ENCODE measurements around the gene ECSCR.
A peak's percentile ranks its signal among the peaks of the same experiment; 100 is the strongest.
"Not testable (repeated sequence)": the region's sequence is repeated elsewhere in the genome, so short reads cannot be mapped to it uniquely, and the experiment has no call there.

ECSCR gene

DNA sequence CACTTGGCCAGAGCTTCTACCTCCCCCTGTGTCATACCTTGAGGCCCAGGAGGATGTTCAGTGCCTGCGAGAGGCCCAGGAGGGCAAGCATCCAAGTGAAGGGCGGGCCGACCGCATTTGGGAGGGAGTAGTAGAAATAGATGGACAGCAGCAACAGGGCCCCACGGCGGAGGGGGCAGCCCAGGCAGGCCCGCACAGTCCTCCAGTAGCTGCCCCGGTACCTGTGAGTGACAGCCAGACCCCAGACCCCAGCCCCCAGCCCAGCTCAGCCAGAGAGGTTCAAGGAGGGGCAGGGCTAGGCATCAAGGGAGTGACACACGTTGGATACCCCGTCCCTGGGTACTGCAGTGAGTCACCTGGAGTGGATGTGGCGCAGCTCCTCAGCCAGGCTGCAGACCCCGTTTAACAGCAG is 18.6 kb upstream of the ECSCR start:
- peak overlapping the region; percentile 90 for H3K4me3 Mint-ChIP-seq
- H3K36me3 Mint-ChIP-seq = no peaks in the 10 kb centered on the region

DNA sequence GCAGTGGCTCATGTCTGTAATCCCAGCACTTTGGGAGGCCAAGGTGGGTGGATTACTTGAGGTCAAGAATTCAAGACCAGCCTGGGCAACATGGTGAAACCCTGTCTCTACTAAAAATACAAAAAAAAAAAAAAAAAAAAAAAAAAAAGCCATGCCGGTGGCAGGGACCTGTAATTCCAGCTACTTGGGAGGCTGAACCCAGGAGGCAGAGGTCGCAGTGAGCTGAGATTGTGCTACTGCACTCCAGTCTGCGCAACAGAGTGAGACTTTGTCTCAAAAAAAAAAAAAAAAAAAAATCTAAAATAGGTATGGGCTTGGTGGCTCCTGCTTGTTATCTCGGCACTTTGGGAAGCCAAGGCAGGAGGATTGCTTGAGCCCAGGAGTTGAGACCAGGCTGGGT is 17.2 kb upstream of the ECSCR start:
- not testable (repeated sequence) for H3K9me3 Mint-ChIP-seq (ENCODE audit: low read depth); H3K4me3 Mint-ChIP-seq; H3K27ac Mint-ChIP-seq; H3K27me3 Mint-ChIP-seq; H3K36me3 Mint-ChIP-seq
- H3K4me1 Mint-ChIP-seq (ENCODE audit: low read depth) = peaks cover 54% of the 10 kb centered on the region

More for the DNA sequence above, 18.6 kb upstream of the ECSCR start:
- no peaks in the 10 kb centered on the region for H3K27me3 Mint-ChIP-seq
- H3K27ac Mint-ChIP-seq = peak overlapping the region; percentile 96
- H3K4me1 Mint-ChIP-seq (ENCODE audit: low read depth) = peaks cover 40% of the 10 kb centered on the region
- no peaks in the 10 kb centered on the region for H3K9me3 Mint-ChIP-seq (ENCODE audit: low read depth)

DNA sequence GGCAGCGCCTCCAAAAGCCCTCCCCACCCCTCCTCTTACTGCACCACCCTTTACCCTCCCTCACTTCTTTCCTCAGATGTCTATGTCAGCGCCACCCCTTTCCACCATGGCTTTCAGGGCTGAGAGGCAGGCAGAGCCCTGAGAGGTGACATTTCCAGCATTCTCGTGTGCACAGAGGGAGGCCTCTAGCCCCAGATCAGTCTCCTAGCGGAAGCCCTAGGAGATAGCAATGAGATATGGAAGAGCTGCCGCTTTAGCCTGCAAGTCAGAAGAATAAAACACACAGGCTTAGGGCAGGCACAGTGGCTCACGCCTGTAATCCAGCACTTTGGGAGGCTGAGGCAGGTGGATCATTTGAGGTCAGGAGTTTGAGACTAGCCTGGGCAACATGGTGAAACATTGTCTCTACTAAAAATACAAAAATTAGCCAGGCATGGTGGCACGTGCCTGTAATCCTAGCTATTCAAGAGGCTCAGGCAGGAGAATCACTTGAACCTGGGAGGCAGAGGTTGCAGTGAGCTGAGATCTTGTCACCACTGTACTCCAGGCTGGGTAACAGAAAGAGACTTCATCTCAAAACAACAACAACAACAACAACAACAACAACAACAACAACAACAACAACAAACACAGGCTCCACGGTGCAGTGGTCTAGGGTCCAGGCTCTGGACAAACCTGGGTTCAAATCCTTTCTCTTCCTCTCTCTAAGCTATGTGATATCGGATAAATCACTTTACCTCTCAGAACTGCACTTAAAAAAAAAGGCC is 16.3 kb upstream of the ECSCR start:
- Mint-ChIP-seq H3K27ac (peak overlapping the region; percentile 68), H3K4me1 (ENCODE audit: low read depth) (peaks cover 62% of the 10 kb centered on the region)
- H3K27me3 Mint-ChIP-seq; H3K4me3 Mint-ChIP-seq; H3K9me3 Mint-ChIP-seq (ENCODE audit: low read depth); H3K36me3 Mint-ChIP-seq: not testable (repeated sequence)

DNA sequence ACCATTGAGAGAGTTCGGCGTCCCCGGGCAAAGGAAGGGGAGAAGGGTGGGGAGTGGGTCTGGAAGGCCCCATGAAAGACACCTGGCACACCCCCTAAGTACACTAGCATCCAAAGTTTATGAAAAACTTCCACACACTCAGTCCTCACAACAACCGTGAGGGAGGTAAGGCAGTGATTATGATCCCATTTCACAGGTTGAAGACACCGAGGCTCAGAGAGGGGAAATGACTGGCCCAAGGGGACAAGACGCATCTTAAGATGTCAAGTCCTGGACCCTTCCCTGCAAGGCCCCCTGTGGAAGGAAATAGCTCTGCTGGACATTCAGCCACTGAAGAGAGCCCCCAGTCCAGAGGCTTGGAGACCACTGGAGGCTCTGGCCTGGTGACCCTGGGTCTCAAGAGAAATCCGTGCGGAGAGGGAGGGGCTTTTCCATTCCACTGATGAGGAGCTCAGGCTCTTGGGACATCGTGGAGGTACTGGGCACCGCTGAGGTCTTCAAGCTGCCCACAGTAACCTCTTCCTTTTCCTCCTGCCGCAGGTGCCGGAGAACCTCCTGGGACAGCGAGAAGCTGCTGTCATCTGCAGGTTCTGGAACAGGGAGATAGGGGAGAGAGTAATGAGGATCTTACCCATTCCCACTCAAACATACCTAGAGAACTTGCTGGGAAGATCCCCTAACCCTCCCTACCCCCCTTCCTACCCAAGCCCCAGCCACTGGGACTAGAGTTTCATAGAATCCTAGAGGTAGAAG is 13.5 kb upstream of the ECSCR start:
- H3K27me3 Mint-ChIP-seq = no peaks in the 10 kb centered on the region
- peak overlapping the region; percentile 10 for H3K27ac Mint-ChIP-seq
- H3K4me1 Mint-ChIP-seq (ENCODE audit: low read depth) = peaks cover 75% of the 10 kb centered on the region

DNA sequence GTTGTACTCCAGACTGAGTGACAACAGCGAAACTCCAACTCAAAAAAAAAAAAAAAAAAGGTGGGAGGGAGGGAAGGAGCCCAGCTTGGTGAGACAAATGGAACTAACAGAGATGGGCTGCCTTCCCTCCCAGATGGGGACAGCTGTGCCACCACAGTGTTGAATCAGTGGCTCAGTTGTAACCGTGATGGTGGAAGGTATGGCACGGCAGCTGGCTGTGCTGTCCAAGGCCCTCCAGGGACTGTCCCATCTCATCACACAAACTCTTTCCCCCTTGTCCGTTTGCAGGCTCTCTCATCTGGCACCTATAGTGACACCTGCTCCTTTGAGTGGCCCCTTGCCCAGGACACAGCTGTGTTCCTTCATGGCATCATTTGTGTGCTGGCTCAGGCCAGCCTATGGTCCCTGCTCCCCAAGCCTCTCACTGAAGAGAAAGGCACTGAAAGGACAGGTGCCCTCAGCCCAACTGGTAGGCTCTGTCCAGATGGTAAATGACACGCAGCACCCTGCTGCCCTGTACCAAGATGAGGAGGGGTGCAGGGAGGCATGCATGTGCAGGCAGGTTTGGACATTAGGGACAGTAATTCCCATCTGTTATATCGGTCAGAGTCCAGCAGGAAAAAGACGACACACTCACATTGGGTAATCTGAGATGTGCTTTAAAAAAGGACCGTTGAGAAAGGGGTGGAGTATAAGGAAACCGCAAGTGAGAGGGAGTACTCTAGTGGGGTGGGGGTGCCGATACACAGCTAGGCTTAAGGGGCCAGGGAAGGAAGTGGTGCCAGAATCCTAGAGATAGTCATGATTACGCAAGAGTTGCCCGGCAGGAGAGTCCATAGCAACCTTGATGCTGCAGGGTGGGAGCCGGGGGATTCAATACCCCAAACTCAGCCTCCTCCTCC is 12.6 kb upstream of the ECSCR start:
- Mint-ChIP-seq H3K27me3 (no peaks in the 10 kb centered on the region), H3K9me3 (ENCODE audit: low read depth) (no peaks in the 10 kb centered on the region), H3K36me3 (peaks cover 6% of the 10 kb centered on the region), H3K4me1 (ENCODE audit: low read depth) (peaks cover 76% of the 10 kb centered on the region), H3K27ac (peak overlapping the region; percentile 64), H3K4me3 (peak overlapping the region; percentile 52)

More for the DNA sequence above, 13.5 kb upstream of the ECSCR start:
- Mint-ChIP-seq H3K36me3 (peaks cover 6% of the 10 kb centered on the region), H3K4me3 (no peak overlapping the region), H3K9me3 (ENCODE audit: low read depth) (no peaks in the 10 kb centered on the region)

DNA sequence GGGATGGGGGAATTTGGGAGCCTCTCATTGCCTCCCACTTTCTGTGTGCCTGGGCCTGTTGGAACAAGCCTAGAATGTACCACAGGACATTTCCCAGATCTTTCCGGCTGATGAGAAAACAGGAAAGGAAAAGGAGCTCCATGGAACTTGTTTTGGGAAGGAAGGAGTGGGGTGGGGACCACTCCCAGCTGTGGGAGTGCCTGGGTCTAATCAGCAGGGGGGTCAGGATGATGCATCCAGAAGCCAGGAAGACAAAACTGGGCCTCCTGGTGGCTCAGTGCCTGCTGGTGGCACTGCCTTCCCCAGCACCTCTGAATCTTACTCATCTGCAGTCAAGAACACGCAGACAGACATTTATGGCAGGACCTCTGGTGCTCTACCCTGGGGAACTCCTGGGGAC is 11.0 kb upstream of the ECSCR start:
- no peaks in the 10 kb centered on the region for H3K9me3 Mint-ChIP-seq (ENCODE audit: low read depth)
- H3K4me1 Mint-ChIP-seq (ENCODE audit: low read depth) = peaks cover 82% of the 10 kb centered on the region
- H3K27me3 Mint-ChIP-seq = no peaks in the 10 kb centered on the region
- peak overlapping the region; percentile 64 for H3K27ac Mint-ChIP-seq
- H3K4me3 Mint-ChIP-seq = no peak overlapping the region
- peaks cover 6% of the 10 kb centered on the region for H3K36me3 Mint-ChIP-seq

DNA sequence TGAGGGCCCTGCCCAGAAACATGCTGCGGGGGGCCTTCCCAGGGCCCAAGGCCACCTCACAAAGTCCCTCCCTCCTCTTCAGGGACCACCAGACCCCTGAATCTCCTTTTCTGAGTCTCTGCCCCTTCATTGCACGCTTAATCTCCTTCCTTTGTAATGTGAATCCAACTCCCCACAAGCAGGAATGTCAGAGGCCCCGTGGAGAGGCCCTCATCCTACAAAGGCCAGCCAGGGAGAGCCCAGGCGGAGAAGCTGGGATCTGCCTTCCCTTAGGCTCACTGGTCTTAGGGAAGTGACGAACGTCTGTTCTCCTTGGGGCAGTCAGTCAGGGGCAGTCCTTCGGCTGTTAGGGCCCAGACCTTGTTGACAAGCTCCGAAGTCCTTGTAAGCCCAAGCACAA is 10.6 kb upstream of the ECSCR start:
- Mint-ChIP-seq H3K36me3 (peaks cover 6% of the 10 kb centered on the region), H3K9me3 (ENCODE audit: low read depth) (no peaks in the 10 kb centered on the region), H3K4me3 (no peak overlapping the region), H3K27ac (no peak overlapping the region), H3K4me1 (ENCODE audit: low read depth) (peaks cover 83% of the 10 kb centered on the region), H3K27me3 (no peaks in the 10 kb centered on the region)

DNA sequence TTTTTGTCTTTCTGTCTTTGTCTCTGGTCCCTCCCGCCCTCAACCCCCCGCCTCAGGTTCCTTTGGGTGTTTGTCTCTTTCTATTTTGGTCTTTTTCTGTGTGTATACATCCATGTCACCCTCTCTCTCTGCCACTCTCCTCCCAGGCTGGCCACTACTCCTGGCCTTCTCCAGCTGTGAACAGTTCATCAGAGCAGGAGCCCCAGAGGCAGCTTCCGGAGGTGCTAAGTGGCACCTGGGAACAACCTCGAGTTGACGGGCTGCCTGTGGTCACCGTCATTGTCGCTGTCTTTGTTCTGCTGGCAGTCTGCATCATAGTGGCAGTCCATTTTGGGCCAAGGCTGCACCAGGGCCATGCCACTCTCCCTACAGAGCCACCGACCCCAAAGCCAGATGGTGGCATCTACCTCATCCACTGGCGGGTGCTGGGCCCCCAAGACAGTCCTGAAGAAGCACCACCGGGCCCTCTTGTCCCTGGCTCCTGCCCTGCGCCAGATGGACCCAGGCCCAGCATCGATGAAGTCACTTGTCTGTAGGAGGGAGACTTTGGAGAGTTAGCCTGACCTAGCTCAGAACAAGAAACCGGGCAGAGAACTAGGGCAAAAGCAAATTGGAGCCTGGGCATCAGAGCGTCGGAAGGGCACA is 10.0 kb upstream of the ECSCR start:
- H3K9me3 Mint-ChIP-seq (ENCODE audit: low read depth) = no peaks in the 10 kb centered on the region
- peaks cover 77% of the 10 kb centered on the region for H3K4me1 Mint-ChIP-seq (ENCODE audit: low read depth)
- peak overlapping the region; percentile 85 for H3K27ac Mint-ChIP-seq
- peaks cover 6% of the 10 kb centered on the region for H3K36me3 Mint-ChIP-seq
- H3K4me3 Mint-ChIP-seq = peak overlapping the region; percentile 46
- no peaks in the 10 kb centered on the region for H3K27me3 Mint-ChIP-seq

DNA sequence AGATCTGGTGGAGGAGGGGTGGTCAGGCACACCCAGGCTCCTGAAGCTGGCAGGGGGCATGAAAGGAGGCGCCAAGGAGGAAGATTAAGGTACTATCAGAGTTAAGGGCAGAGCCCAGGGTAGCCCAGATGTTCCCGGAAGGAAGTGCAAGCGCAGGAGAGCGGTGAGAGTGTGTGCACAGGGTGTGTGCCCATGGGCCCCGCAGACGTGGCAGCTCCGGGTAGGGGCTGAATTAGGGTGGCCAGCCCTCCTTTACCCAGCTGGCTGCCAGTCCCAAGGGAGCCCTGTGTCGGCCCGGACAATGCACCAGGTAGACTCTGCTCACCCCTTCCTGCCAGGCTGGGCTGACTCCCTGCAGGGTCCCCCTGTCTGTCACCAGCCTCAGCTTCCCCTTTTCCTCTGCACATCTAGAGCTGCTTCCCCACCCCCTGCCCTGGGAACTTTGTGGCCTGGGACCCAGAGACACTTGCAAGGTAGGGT is 8.3 kb upstream of the ECSCR start, which contains the start of gene SMIM33:
SMIM33 (plus strand) TSS at position 184 of the 480 bp plus-strand sequence; CDS start at position 302, 118 bp downstream.
- H3K27me3 Mint-ChIP-seq = no peaks in the 10 kb centered on the region
- peaks cover 6% of the 10 kb centered on the region for H3K36me3 Mint-ChIP-seq
- no peaks in the 10 kb centered on the region for H3K9me3 Mint-ChIP-seq (ENCODE audit: low read depth)
- H3K27ac Mint-ChIP-seq = peak within 1 kb of the TSS; percentile 94
- H3K4me1 Mint-ChIP-seq (ENCODE audit: low read depth) = peaks cover 73% of the 10 kb centered on the region
- peak within 1 kb of the TSS; percentile 78 for H3K4me3 Mint-ChIP-seq

DNA sequence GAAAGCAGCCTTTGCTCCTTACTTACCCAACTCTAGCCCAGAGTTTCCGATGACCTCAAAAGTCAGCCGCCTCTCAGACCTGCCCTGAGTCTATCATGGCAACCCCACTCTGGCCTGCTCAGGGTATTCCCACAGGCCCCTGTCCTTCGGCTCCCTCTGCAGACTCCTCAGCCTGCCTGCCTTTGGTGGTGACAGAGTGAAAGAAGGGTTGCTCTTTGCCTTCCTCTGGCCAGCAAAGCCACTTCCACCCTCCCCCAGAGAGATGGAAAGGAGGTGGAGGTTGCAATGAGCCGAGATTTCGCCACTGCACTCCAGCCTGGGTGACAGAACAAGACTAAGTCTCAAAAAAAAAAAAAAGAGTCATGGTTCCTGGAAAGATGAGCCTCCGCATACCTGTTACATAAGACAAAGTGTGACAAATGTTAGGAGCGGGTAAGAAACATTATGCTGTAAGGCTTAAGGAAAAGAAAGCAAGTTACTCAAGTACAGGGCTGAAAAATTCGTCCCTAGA is 5.9 kb upstream of the ECSCR start:
- Mint-ChIP-seq H3K27me3 (no peaks in the 10 kb centered on the region), H3K36me3 (no peaks in the 10 kb centered on the region), H3K4me1 (ENCODE audit: low read depth) (peaks cover 50% of the 10 kb centered on the region), H3K27ac (peak overlapping the region; percentile 25), H3K9me3 (ENCODE audit: low read depth) (no peaks in the 10 kb centered on the region), H3K4me3 (peak overlapping the region; percentile 9)

DNA sequence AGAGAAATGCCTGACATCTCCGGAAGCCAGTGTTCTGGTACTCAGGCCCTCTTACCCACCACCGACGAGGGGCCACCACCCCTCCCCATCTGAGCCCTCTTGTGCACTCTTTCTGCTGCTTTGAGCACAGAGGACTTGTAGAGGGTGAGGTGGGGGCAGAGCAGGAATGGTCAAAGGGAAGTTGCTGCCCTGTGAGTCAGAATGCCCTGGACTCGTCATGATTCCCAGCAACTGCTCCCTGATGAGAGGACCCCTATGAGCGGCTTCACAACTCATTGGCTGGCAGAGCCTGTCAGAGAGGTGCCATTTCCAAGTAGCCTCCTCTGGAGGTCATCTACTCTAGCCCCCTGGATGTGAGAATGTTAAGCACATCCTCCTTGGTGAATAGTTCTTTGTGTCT is 845 bp downstream of the ECSCR start:
- Mint-ChIP-seq H3K9me3 (ENCODE audit: low read depth) (no peaks in the 10 kb centered on the region), H3K27me3 (no peaks in the 10 kb centered on the region), H3K4me1 (ENCODE audit: low read depth) (peaks cover 34% of the 10 kb centered on the region), H3K36me3 (no peaks in the 10 kb centered on the region), H3K27ac (no peak overlapping the region), H3K4me3 (no peak overlapping the region)

DNA sequence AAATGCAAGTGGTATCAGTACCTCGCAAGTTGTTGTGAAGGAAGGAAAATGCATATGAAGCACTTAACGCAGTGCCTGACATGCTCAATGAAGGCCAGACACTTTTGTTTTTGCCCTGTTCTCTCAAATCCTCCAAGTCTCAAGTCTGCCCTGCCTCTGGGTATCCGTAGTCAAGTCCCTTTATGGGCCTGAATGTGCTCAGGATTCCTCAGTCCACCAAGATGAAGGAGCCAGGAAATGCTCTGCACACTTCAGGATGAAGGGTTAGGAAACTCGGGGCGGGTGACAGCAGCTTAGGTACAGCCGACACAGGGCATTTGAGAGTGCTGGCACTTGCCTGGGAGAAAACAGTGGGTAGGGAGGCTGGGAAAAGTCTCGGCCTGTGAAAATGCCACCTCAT is 1.4 kb downstream of the ECSCR start:
- no peaks in the 10 kb centered on the region for H3K36me3 Mint-ChIP-seq
- H3K27me3 Mint-ChIP-seq = no peaks in the 10 kb centered on the region
- no peak overlapping the region for H3K27ac Mint-ChIP-seq
- peaks cover 40% of the 10 kb centered on the region for H3K4me1 Mint-ChIP-seq (ENCODE audit: low read depth)
- no peaks in the 10 kb centered on the region for H3K9me3 Mint-ChIP-seq (ENCODE audit: low read depth)
- no peak overlapping the region for H3K4me3 Mint-ChIP-seq

DNA sequence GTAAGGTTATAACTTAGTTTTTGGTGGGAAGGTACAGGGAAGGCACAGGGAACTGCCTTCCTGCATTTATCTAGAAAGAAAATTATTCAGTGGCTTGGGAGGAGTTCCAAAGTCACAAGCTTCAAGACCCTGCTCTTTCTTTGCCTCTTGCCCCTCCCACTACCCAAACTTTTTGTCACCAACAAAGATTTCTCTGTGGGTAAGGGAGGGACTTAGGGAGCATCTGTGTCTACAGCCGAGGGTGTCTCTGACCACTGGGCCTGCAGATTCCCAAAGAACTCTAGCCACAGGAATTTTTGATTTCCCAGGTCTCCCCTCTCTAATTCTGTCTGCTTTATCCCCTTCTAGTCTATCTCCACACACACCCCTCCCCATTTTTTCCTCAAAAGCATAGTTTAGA is 2.1 kb downstream of the ECSCR start:
- no peaks in the 10 kb centered on the region for H3K9me3 Mint-ChIP-seq (ENCODE audit: low read depth)
- no peak overlapping the region for H3K27ac Mint-ChIP-seq
- no peak overlapping the region for H3K4me3 Mint-ChIP-seq
- peaks cover 41% of the 10 kb centered on the region for H3K4me1 Mint-ChIP-seq (ENCODE audit: low read depth)
- no peaks in the 10 kb centered on the region for H3K36me3 Mint-ChIP-seq
- H3K27me3 Mint-ChIP-seq = no peaks in the 10 kb centered on the region

DNA sequence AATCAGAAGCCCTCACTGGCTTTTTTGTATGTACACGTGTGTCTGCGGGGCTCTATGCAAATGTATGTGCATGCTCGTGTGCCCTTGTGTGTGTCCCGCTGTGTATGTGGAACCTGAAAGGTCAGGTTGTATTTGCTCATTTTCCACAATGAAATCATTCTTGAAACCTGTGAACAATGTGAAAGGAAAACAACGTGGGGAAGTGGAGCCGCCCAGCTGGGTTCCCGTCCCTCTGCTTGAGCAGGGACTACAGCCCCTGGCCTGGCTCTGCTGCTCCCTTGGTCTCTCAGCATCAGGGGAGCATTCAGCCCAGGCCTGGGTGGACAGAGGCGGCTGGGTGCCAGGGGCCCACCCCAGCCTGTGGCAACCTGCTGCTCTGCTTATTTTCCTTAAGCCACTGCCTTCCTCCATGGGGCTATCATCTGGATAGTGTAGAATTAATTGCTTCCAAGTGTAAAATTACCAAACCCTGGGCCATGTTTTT is 3.0 kb downstream of the ECSCR start:
- Mint-ChIP-seq H3K27me3 (no peaks in the 10 kb centered on the region), H3K4me1 (ENCODE audit: low read depth) (peaks cover 48% of the 10 kb centered on the region), H3K27ac (peak overlapping the region; percentile 89), H3K9me3 (ENCODE audit: low read depth) (no peaks in the 10 kb centered on the region), H3K36me3 (no peaks in the 10 kb centered on the region), H3K4me3 (no peak overlapping the region)

All from activated naive CD8-positive, alpha-beta T cell (primary cell).